SW 1271 (cell line): Measurements from ENCODE around the gene SSR3.

Experiments used
- DNase-seq, 2 experiments: peaks; one replicate each; lab custom pipeline; 2025; lab: John Stamatoyannopoulos, UW

The SSR3 gene

DNA sequence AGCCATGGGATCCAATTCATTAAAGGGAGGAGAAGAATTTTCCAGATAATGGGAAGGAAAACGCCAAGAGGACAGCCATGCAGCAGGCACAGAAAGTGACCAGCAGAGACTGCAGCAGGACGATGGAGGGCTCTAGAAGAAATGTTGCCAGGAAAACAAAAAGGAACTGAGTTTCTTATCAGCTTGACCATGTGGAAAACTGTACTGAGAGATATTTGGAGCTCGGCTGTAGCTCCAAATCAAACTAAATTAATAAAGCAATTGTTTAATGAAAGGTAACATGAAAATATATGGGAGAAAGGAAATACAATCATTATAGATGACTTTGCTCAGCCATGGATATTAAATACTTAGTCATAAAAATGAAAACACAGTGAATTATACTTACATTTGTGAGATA, 63.7 kb downstream of the SSR3 start:
- no peak for DNase-seq
